Heart left ventricle (tissue), 16 donors: ENCODE data around the gene STRIP1. TPM values are rescaled to one million over a fixed set of nuclear protein-coding genes. Genes with fewer than 3 reads are reported as not detected.
A peak's percentile ranks its signal among the peaks of the same experiment; 100 is the strongest.

Source experiments
- ATAC-seq, 4 donors: fragments of 200-7000 bp; cut with Tn5 transposase; one replicate each; pipeline ENCODE4 v1.9.1; 2020 to 2022; ENCODE audit warnings: moderate library complexity in 4 of 4, mild to moderate bottlenecking in 3 of 4, moderate number of reproducible peaks in 1 of 4
- DNase-seq, 5 donors: peaks; one replicate each; pipeline ENCODE4 v3.0.0-alpha.2; 2020
- H3K27ac ChIP-seq, 12 donors: fragments of 200-600 bp; sonication (generic) in 4 of 12; one replicate each; pipeline versions ENCODE4 v1.5.0 to v1.8.0; 2016 to 2022; ENCODE audit warnings: mild to moderate bottlenecking in 2 of 12
- H3K27me3 ChIP-seq, 9 donors: fragments of 200-600 bp; sonication (generic) in 2 of 9; one replicate each; pipeline versions ENCODE4 v1.5.1 to v1.8.0; 2016 to 2022; ENCODE audit warnings: mild to moderate bottlenecking in 3 of 9
- H3K36me3 ChIP-seq, 9 donors: fragments of 200-600 bp; sonication (generic) in 2 of 9; one replicate each; pipeline versions ENCODE4 v1.5.0 to v1.8.0; 2018 to 2022; ENCODE audit warnings: mild to moderate bottlenecking in 2 of 9
- H3K4me1 ChIP-seq, 12 donors: fragments of 200-600 bp; sonication (generic) in 4 of 12; one replicate each; pipeline versions ENCODE4 v1.5.0 to v1.8.0; 2016 to 2022; ENCODE audit warnings: mild to moderate bottlenecking in 3 of 12
- H3K4me3 ChIP-seq, 12 donors: fragments of 200-600 bp; sonication (generic) in 4 of 12; one replicate each; pipeline versions ENCODE4 v1.5.0 to v1.8.0; 2017 to 2022; ENCODE audit warnings: mild to moderate bottlenecking in 9 of 12, moderate library complexity in 4 of 12
- H3K9me3 ChIP-seq, 12 donors: fragments of 200-600 bp; sonication (generic) in 4 of 12; one replicate each; pipeline versions ENCODE4 v1.5.0 to v1.8.0; 2016 to 2022; ENCODE audit warnings: mild to moderate bottlenecking in 1 of 12
- POLR2A ChIP-seq, 2 donors: fragments of 450-650 bp; IDR thresholded peaks; one replicate each; pipeline ENCODE4 v1.6.1; 2017; ENCODE audit warnings: antibody characterized with exemption in 2 of 2, mild to moderate bottlenecking in 2 of 2, moderate library complexity in 2 of 2
- WGBS, 4 donors: extraction: QIAGEN DNeasy Blood & Tissue Kit in 2 of 4; methylation state at CpG; one replicate each; pipeline versions ENCODE4 v1.1.5 to v1.1.7; 2013 to 2018; 5-methylcytosine and 5-hydroxymethylcytosine counted together
- intact Hi-C, 10 donors: fragments of 100-400 bp; cut with DNase I; formaldehyde crosslinking; loops; one replicate each; pipeline versions ENCODE4 v1.11.1 to v1.14.2; 2022
- polyA plus RNA-seq, 2 donors: library from polyadenylated mRNA; stranded (reverse); fragments of 200-250 nt; gene quantifications; one replicate each; pipeline ENCODE4 v1.2.3, GENCODE V29; 2013
- total RNA-seq, 9 donors: library from RNA; depleted of rRNA in 2 of 9; stranded (reverse); fragments of >200 nt in 2 of 9; fragmentation: NEBNext Ultra II Directional in 3 of 9; extraction: Animal tissue kit (Norgen Biotek cat#: 25700) in 3 of 9; gene quantifications; one replicate each; pipeline versions ENCODE4 v1.1.0 to v1.2.4, GENCODE V29; 2016 to 2023
- TF ChIP-seq, protein P1 (sequence below), 12 donors: fragments of 200-600 bp; sonication (generic) in 4 of 12; IDR thresholded peaks; one replicate each; pipeline versions ENCODE4 v1.5.0 to v1.8.0; 2018 to 2022; ENCODE audit warnings: antibody characterized with exemption in 12 of 12, mild to moderate bottlenecking in 5 of 12
- donor health status: ischemic (EF 13 %, LVEDD 7.1; RV severe dilation, severe dysfunction).
- donor health status: healthy with polysubstance abuse.
- donor health status: DM: no; HTN: yes; CAD: no.
- donor health status: DM: no; HTN: no; CAD: no.
- donor health status: ischemic (EF 25% LVEDD 6.9; RV normal size, moderate dysfunction).
- donor health status: ischemic (EF 25% LVEDD 5.7; RV mildly dilated, moderate dysfunction).
- donor health status: healthy.
- donor health status: DM: yes; HTN: yes; CAD: no.
- donor health status: ischemic (EF 35%, LVEDD 5.7; RV mildly dilated, moderate dysfunction).
- donor health status: nonischemic (EF 11% LVEDD 7.7; RV severe dilation, severe dysfunction).
- donor health status: DM: yes; HTN: yes; CAD: no.
- donor health status: PGD.
- donor health status: ischemic (EF 29% LVEDD 5.4; RV normal size, mild dysfunction).
- donor health status: nonischemic (EF 23%, LVEDD 6.1; RV moderate dilation, normal function).

The STRIP1 gene
- total and polyA plus RNA-seq, 11 donors = 7.8 to 22.8 (median 19.0) TPM

DNA sequence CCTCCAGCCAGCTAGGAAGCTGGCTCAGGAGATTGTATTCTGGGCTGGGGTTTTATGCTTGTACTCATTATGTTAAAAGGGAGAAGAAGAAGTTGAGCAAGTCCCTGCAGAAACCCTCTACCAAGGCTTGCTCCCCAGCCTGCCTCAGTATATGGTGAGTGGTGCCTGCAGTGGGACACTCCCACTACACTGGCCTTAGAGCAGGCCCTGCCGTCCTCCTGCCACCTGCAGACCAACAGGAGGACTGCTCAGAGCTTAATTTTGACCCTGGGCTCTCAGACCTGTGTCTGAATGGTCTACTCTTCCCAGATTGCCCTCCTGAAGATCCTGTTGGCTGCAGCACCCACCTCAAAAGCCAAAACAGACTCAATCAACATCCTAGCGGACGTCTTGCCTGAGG is 13.0 kb downstream of the STRIP1 start:
- no peak overlapping the region for H3K27ac ChIP-seq
- H3K36me3 ChIP-seq = peaks cover 4 to 100% (median 99%) of the 10 kb centered on the region in 9 donors
- WGBS, 4 donors = 80 to 87% (median 82%) methylated on average over 3 of the region's 3 CpGs
- no peak overlapping the region for H3K4me3 ChIP-seq
- intact Hi-C loops = no loop called here
- ATAC-seq (no peak), DNase-seq (no peak)
- TF ChIP-seq, protein P1, sequence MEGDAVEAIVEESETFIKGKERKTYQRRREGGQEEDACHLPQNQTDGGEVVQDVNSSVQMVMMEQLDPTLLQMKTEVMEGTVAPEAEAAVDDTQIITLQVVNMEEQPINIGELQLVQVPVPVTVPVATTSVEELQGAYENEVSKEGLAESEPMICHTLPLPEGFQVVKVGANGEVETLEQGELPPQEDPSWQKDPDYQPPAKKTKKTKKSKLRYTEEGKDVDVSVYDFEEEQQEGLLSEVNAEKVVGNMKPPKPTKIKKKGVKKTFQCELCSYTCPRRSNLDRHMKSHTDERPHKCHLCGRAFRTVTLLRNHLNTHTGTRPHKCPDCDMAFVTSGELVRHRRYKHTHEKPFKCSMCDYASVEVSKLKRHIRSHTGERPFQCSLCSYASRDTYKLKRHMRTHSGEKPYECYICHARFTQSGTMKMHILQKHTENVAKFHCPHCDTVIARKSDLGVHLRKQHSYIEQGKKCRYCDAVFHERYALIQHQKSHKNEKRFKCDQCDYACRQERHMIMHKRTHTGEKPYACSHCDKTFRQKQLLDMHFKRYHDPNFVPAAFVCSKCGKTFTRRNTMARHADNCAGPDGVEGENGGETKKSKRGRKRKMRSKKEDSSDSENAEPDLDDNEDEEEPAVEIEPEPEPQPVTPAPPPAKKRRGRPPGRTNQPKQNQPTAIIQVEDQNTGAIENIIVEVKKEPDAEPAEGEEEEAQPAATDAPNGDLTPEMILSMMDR (IDR thresholded peaks at IDR 0.05) = no peak
- TF ChIP-seq POLR2A (IDR thresholded peaks at IDR 0.05) = no peak
- no peaks in the 10 kb centered on the region for H3K27me3 ChIP-seq
- no peaks in the 10 kb centered on the region for H3K9me3 ChIP-seq
- H3K4me1 ChIP-seq = peaks cover 0 to 23% (median 17%) of the 10 kb centered on the region in 12 donors

DNA sequence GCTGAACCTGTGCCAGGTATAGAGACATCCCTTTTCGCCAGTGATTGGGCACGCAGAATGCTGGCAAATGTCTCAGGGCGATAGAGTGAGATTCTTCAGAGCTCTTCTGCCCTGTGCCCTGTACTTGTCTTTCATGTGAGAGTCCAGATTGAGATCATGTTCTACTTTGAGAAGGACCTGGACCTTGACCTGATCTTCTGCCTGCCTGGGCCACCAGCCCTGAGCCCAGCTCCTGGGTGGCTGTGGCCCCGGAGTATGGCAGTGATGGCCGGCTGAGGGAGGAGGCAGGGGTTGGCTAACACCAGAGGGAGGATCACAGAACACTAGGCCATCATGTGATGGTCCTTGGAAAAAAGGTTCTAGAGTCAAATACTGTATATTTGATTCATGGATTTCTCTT is 13.8 kb downstream of the STRIP1 start:
- H3K36me3 ChIP-seq = peaks cover 2 to 100% (median 99%) of the 10 kb centered on the region in 9 donors
- intact Hi-C loops = no loop called here
- H3K27me3 ChIP-seq = no peaks in the 10 kb centered on the region
- H3K4me3 ChIP-seq = no peak overlapping the region
- H3K4me1 ChIP-seq = peaks cover 0 to 23% (median 17%) of the 10 kb centered on the region in 12 donors
- no peak for DNase-seq
- TF ChIP-seq, protein P1 (IDR thresholded peaks at IDR 0.05) = no peak
- no peak for TF ChIP-seq POLR2A (IDR thresholded peaks at IDR 0.05)
- H3K9me3 ChIP-seq = no peaks in the 10 kb centered on the region
- WGBS, 4 donors = 77 to 96% (median 90%) methylated on average over 3 to 5 of the region's 5 CpGs; no CpG with 5 or more reads in 1 of the 4 donors
- no peak for ATAC-seq
- no peak overlapping the region for H3K27ac ChIP-seq

DNA sequence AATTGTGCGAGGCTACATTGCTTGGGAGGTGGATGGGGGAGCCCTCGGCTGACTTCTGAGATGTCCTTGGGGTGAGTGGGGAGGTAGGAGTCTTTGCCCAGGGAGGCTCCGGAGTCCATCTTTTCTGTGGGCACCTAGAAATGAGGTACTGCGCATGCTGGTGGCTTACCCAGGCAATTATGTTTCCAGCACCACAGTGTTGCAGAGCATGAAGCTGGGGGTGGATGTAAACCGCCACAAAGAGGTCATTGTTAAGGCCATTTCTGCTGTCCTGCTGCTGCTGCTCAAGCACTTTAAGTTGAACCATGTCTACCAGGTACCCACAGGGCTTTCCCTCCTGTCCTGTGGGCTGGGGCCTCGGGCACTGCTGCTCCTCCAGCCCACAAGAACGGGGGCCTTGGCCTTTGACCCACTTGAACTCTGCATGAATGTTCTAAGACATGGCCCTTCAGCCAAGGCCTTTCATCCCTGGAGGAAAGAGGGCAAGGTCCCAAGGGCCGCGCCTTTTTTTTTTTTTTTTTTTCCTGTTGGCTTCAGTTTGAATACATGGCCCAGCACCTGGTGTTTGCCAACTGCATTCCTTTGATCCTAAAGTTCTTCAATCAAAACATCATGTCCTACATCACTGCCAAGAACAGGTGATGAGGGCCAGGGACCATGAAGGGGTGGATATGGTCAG is 14.6 kb downstream of the STRIP1 start:
- peaks cover 0 to 27% (median 17%) of the 10 kb centered on the region in 12 donors for H3K4me1 ChIP-seq
- peak overlapping the region in 1 of 12 donors; percentile 17 for H3K27ac ChIP-seq

More for the DNA sequence above, 14.6 kb downstream of the STRIP1 start:
- TF ChIP-seq, protein P1 (IDR thresholded peaks at IDR 0.05) = no peak
- TF ChIP-seq POLR2A (IDR thresholded peaks at IDR 0.05) = no peak
- no peak for DNase-seq
- ATAC-seq = peak in 2 of 4 donors; percentile 4
- H3K36me3 ChIP-seq = peaks cover 0 to 100% (median 99%) of the 10 kb centered on the region in 9 donors
- H3K9me3 ChIP-seq = no peaks in the 10 kb centered on the region
- H3K4me3 ChIP-seq = no peak overlapping the region
- 84 to 91% (median 85%) methylated on average over 9 of the region's 9 CpGs for WGBS, 4 donors
- no peaks in the 10 kb centered on the region for H3K27me3 ChIP-seq
- intact Hi-C loops = no loop called here
